Loucy (cell line): Measurements from ENCODE around the gene MAML3.

ENCODE experiments used
- H2AFZ ChIP-seq: fragments of 200-600 bp; sonication (generic); 2 replicates; pipeline ENCODE4 v1.6.0; 2016; ENCODE audit warnings: antibody characterized with exemption, mild to moderate bottlenecking, low read length, moderate library complexity
- H3F3A ChIP-seq: fragments of 200-600 bp; 2 replicates; pipeline ENCODE4 v1.6.0; 2016; ENCODE audit warnings: antibody characterized with exemption, low read depth, mild to moderate bottlenecking
- H3K27me3 ChIP-seq: fragments of 200-600 bp; sonication (generic); 2 replicates; pipeline ENCODE4 v1.6.1; 2014; ENCODE audit warnings: low read length, mild to moderate bottlenecking; ENCODE audit not compliant: insufficient read depth, poor library complexity, severe bottlenecking
- H3K36me3 ChIP-seq: fragments of 200-600 bp; sonication (generic); 2 replicates; pipeline ENCODE4 v1.6.1; 2016; ENCODE audit warnings: low read length; ENCODE audit not compliant: insufficient read depth
- H3K4me1 ChIP-seq: fragments of 200-600 bp; sonication (generic); 2 replicates; pipeline ENCODE4 v1.5.1; 2014; ENCODE audit warnings: low read length, mild to moderate bottlenecking; ENCODE audit not compliant: insufficient read depth, poor library complexity, severe bottlenecking
- H3K4me2 ChIP-seq: fragments of 200-600 bp; sonication (generic); 2 replicates; pipeline ENCODE4 v1.6.0; 2014; ENCODE audit warnings: antibody characterized with exemption, low read length, low read depth, mild to moderate bottlenecking; ENCODE audit not compliant: poor library complexity, severe bottlenecking
- H3K4me3 ChIP-seq: fragments of 200-600 bp; sonication (generic); 2 replicates; pipeline ENCODE4 v1.5.1; 2014; ENCODE audit warnings: low read length, mild to moderate bottlenecking, mixed read lengths; ENCODE audit not compliant: poor library complexity, severe bottlenecking
- H3K79me2 ChIP-seq: fragments of 200-600 bp; sonication (generic); 2 replicates; pipeline ENCODE4 v1.6.1; 2014; ENCODE audit warnings: low read length; ENCODE audit not compliant: insufficient read depth
- H3K9ac ChIP-seq: fragments of 200-600 bp; sonication (generic); 2 replicates; pipeline ENCODE4 v1.6.0; 2014; ENCODE audit warnings: mild to moderate bottlenecking, low read depth, low read length, moderate library complexity; ENCODE audit not compliant: poor library complexity, severe bottlenecking
- H3K9me2 ChIP-seq: fragments of 200-600 bp; sonication (generic); replicated peaks from 2 replicates; pipeline ENCODE4 v1.6.1; 2016; ENCODE audit warnings: low read depth, low read length, mixed read lengths
- H3K9me3 ChIP-seq: fragments of 200-600 bp; sonication (generic); 2 replicates; pipeline ENCODE4 v1.6.1; 2014; ENCODE audit warnings: mild to moderate bottlenecking, antibody characterized with exemption, low read length, low read depth; ENCODE audit not compliant: insufficient read depth
- H4K20me1 ChIP-seq: fragments of 200-600 bp; sonication (generic); 2 replicates; pipeline ENCODE4 v1.6.0; 2014; ENCODE audit warnings: antibody characterized with exemption, low read length, mild to moderate bottlenecking; ENCODE audit not compliant: insufficient read depth, poor library complexity, severe bottlenecking
- CTCF ChIP-seq: fragments of 200-600 bp; sonication (generic); conservative IDR thresholded peaks from 2 replicates; pipeline ENCODE4 v1.5.1; 2014; ENCODE audit warnings: mild to moderate bottlenecking, antibody characterized with exemption, low read length
- EZH2phosphoT487 ChIP-seq: fragments of 200-600 bp; IDR thresholded peaks from 2 replicates; pipeline ENCODE4 v1.6.1; 2018; ENCODE audit warnings: antibody characterized with exemption, mild to moderate bottlenecking, moderate library complexity, borderline replicate concordance

Gene MAML3

GRCh38 chr4:140163029-140163810, 9.2 kb upstream of the MAML3 start:
- no peak overlapping the region for H3K4me2 ChIP-seq
- H3K4me3 ChIP-seq, result no peak overlapping the region
- H3K9me2 ChIP-seq, result no peaks in the 10 kb centered on the region
- no peaks in the 10 kb centered on the region for H3K79me2 ChIP-seq
- no peaks in the 10 kb centered on the region for H3K27me3 ChIP-seq
- H2AFZ ChIP-seq, result no peak overlapping the region
- no peaks in the 10 kb centered on the region for H3K36me3 ChIP-seq
- no peak overlapping the region for H3K9ac ChIP-seq
- H3K9me3 ChIP-seq, result no peaks in the 10 kb centered on the region; the same call in 1 of the 2 replicates
- no peaks in the 10 kb centered on the region for H4K20me1 ChIP-seq
- H3F3A ChIP-seq, result no peaks in the 10 kb centered on the region
- H3K4me1 ChIP-seq, result no peaks in the 10 kb centered on the region
- TF ChIP-seq EZH2phosphoT487, result no peak
- TF ChIP-seq CTCF, result no peak

GRCh38 chr4:140162596-140162995, 8.6 kb upstream of the MAML3 start:
- TF ChIP-seq CTCF, result no peak
- no peak for TF ChIP-seq EZH2phosphoT487
- no peak overlapping the region for H3K4me3 ChIP-seq
- H2AFZ ChIP-seq, result no peak overlapping the region
- H3K79me2 ChIP-seq, result no peaks in the 10 kb centered on the region
- H3F3A ChIP-seq, result no peaks in the 10 kb centered on the region
- no peaks in the 10 kb centered on the region; the same call in 1 of the 2 replicates for H3K9me3 ChIP-seq
- no peaks in the 10 kb centered on the region for H3K36me3 ChIP-seq
- no peaks in the 10 kb centered on the region for H3K4me1 ChIP-seq
- no peaks in the 10 kb centered on the region for H3K27me3 ChIP-seq
- H3K9me2 ChIP-seq, result no peaks in the 10 kb centered on the region
- no peak overlapping the region for H3K4me2 ChIP-seq
- no peaks in the 10 kb centered on the region for H4K20me1 ChIP-seq
- H3K9ac ChIP-seq, result no peak overlapping the region

GRCh38 chr4:140158365-140159030, 4.5 kb upstream of the MAML3 start:
- Histone ChIP-seq H3K36me3 (no peaks in the 10 kb centered on the region), H3K4me1 (peaks cover 29% of the 10 kb centered on the region), H3K27me3 (no peaks in the 10 kb centered on the region), H3K79me2 (peaks cover 4% of the 10 kb centered on the region; the same call in 1 of the 2 replicates), H3K4me3 (no peak overlapping the region), H3K9me2 (no peaks in the 10 kb centered on the region), H3K9ac (no peak overlapping the region), H3K9me3 (no peaks in the 10 kb centered on the region; the same call in 1 of the 2 replicates), H3F3A (0 out of 2 replicates have a peak, but pooled peaks cover 3% of the 10 kb centered on the region), H2AFZ (0 out of 2 replicates have a peak overlapping the region, but pooled peaks have one; percentile 21), H3K4me2 (no peak overlapping the region), H4K20me1 (no peaks in the 10 kb centered on the region)
- TF ChIP-seq EZH2phosphoT487, result no peak
- TF ChIP-seq CTCF, result no peak
